ENCODE data around the gene IL5.
"Not testable (repeated sequence)": the region's sequence is repeated elsewhere in the genome, so short reads cannot be mapped to it uniquely, and the experiment has no call there.

Gene IL5

GRCh38 chr5:132528866-132529634, 14.3 kb downstream of the IL5 start:
- no peak for DNase-seq (ENCODE audit: low read depth in 2 of 2)

- no peak for DNase-seq (ENCODE audit: low read depth in 2 of 2)
Observed at GRCh38 chr5:132528021-132528420, 15.3 kb downstream of the IL5 start.

GRCh38 chr5:132526974-132527564, 16.3 kb downstream of the IL5 start:
- DNase-seq (ENCODE audit: low read depth in 2 of 2): no peak

- peak in 1 of 2 donors; percentile 17 for DNase-seq (ENCODE audit: low read depth in 2 of 2)
Observed at GRCh38 chr5:132526290-132526973, 16.9 kb downstream of the IL5 start.

- DNase-seq (ENCODE audit: low read depth in 2 of 2): no peak
Observed at GRCh38 chr5:132525299-132525724, 18.0 kb downstream of the IL5 start.

- not testable (repeated sequence) for DNase-seq (ENCODE audit: low read depth in 2 of 2)
Observed at GRCh38 chr5:132524877-132525276, 18.4 kb downstream of the IL5 start.

- DNase-seq (ENCODE audit: low read depth in 2 of 2): not testable (repeated sequence)
Observed at GRCh38 chr5:132522067-132522466, 21.3 kb downstream of the IL5 start.

- DNase-seq (ENCODE audit: low read depth in 2 of 2): not testable (repeated sequence)
Observed at GRCh38 chr5:132513618-132514336, 29.5 kb downstream of the IL5 start.

- no peak for DNase-seq (ENCODE audit: low read depth in 2 of 2)
Observed at GRCh38 chr5:132510076-132510475, 33.2 kb downstream of the IL5 start.

GRCh38 chr5:132506094-132506692, 37.1 kb downstream of the IL5 start:
- no peak for DNase-seq (ENCODE audit: low read depth in 2 of 2)

- no peak for DNase-seq (ENCODE audit: low read depth in 2 of 2)
Observed at GRCh38 chr5:132505641-132506040, 37.7 kb downstream of the IL5 start.

- no peak for DNase-seq (ENCODE audit: low read depth in 2 of 2)
Observed at GRCh38 chr5:132504746-132505145, 38.6 kb downstream of the IL5 start.

GRCh38 chr5:132503244-132503643, 40.1 kb downstream of the IL5 start:
- DNase-seq (ENCODE audit: low read depth in 2 of 2): no peak

GRCh38 chr5:132501961-132502931, 41.1 kb downstream of the IL5 start:
- DNase-seq (ENCODE audit: low read depth in 2 of 2): no peak

- DNase-seq (ENCODE audit: low read depth in 2 of 2): no peak
Observed at GRCh38 chr5:132501629-132501956, 41.7 kb downstream of the IL5 start.

- DNase-seq (ENCODE audit: low read depth in 2 of 2): peak in 1 of 2 donors; percentile 68
Observed at GRCh38 chr5:132500931-132501628, 42.2 kb downstream of the IL5 start.

- no peak for DNase-seq (ENCODE audit: low read depth in 2 of 2)
Observed at GRCh38 chr5:132500244-132500930, 42.9 kb downstream of the IL5 start.

GRCh38 chr5:132499440-132500243, 43.7 kb downstream of the IL5 start:
- DNase-seq (ENCODE audit: low read depth in 2 of 2): no peak

Measured in stimulated activated CD4-positive, alpha-beta T cell treated with anti-CD3 and anti-CD28 coated beads, Interleukin-15, amount 100 ng/mL, for 48 hours (primary cell).